ENCODE results near the gene MCF2L.

The MCF2L gene

DNA sequence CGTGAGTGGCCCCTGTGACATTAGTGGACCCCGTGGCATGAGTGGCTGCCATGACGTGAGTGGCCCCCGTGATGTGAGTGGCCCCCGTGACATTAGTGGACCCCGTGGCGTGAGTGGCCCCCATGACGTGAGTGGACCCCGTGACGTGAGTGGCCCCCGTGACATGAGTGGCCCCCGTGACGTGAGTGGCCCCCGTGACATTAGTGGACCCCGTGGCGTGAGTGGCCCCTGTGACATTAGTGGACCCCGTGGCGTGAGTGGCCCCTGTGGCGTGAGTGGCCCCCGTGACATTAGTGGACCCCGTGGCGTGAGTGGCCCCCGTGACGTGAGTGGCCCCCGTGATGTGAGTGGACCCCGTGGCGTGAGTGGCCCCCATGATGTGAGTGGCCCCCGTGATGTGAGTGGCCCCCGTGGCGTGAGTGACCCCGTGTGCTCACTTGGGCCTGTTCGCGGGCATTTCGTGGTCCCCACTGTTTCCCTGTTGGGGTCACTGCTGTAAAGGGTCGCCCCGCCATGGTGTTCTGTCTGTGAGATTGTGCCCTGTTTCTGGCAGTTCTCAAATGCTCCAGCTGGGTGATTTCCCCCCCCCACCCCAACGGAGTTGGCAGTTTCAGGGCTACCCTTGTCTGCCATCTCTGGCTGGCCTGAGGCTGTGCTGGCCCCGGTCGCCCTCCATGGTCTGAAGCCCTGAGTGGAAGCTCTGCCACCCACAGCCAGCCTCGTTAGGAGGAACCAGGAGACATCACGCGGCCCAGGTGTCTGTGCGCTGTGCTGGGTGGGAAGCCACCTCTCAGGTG is 64.2 kb downstream of the MCF2L start:
- DNase-seq (ENCODE audit: low spot score): no peak

- DNase-seq (ENCODE audit: low spot score): peak; percentile 93
These were observed 65.6 kb downstream of the MCF2L start for GRCh38 chr13:113034451-113035212.

- DNase-seq (ENCODE audit: low spot score): no peak
These were observed 66.3 kb downstream of the MCF2L start for GRCh38 chr13:113035213-113035800.

GRCh38 chr13:113036401-113036800 is 67.4 kb downstream of the MCF2L start:
- DNase-seq (ENCODE audit: low spot score): no peak

DNA sequence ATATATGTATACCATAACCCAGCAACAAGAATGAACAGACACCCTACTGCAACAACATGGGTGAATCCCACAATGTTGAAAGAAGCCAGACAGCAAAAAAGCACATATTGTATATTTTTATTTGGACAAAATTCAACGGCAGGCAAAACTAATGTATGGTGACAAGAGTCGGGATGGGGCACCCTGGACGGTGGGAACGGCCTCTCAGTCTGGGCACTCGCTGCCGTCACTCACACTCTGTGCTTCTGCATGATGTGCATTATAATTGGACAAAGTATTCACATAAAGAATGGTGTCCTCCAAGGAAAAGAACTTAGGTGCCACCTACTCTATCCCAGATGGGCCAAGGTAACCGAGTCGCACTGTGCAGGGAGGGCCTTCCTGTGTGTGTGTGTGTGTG is 71.0 kb downstream of the MCF2L start:
- no peak for DNase-seq (ENCODE audit: low spot score)

- no peak for DNase-seq (ENCODE audit: low spot score)
These were observed 71.7 kb downstream of the MCF2L start for GRCh38 chr13:113040597-113041292.

- DNase-seq (ENCODE audit: low spot score): no peak
These were observed 72.3 kb downstream of the MCF2L start for GRCh38 chr13:113041293-113041690.

GRCh38 chr13:113041896-113042295 is 72.9 kb downstream of the MCF2L start:
- DNase-seq (ENCODE audit: low spot score): no peak

DNA sequence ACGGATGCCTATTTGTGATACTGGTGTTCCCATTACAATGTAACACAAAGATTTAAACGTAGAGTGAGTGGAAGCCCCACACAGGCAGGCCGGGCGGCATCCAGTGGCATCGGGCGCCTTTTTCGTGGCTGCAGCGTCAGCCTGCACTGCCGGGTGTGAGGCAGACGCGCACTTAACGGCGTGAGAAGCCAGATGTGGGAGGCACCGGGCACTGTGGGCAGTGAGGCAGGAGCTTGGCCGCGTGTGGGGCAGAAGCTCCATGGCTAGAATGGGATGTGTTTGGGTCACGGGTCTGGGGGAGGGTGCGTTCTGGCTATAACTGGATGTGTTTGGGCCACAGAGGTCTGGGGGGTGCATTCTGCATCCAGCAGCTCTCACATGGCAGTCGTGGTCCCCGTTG is 73.4 kb downstream of the MCF2L start:
- DNase-seq (ENCODE audit: low spot score): no peak

- no peak for DNase-seq (ENCODE audit: low spot score)
These were observed 74.1 kb downstream of the MCF2L start for GRCh38 chr13:113043001-113043630.

DNA sequence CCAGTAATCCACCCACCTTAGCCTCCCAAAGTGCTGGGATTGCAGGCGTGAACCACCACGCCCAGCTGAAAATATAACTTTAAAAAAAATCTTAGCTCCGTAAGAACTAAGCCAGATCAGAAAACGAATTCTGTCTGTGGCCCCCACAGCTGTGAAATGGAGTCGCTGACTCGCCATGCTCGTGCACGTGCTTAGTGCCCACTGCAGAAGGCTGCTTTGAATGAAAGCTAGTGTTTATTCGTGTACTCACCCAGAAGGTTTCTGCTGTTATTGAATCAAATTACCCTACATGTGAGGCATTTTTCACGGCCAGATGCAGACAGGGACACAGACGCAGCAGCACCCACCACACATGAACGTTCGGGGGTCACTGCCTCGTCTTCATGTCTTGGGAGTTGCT is 74.9 kb downstream of the MCF2L start:
- no peak for DNase-seq (ENCODE audit: low spot score)

DNA sequence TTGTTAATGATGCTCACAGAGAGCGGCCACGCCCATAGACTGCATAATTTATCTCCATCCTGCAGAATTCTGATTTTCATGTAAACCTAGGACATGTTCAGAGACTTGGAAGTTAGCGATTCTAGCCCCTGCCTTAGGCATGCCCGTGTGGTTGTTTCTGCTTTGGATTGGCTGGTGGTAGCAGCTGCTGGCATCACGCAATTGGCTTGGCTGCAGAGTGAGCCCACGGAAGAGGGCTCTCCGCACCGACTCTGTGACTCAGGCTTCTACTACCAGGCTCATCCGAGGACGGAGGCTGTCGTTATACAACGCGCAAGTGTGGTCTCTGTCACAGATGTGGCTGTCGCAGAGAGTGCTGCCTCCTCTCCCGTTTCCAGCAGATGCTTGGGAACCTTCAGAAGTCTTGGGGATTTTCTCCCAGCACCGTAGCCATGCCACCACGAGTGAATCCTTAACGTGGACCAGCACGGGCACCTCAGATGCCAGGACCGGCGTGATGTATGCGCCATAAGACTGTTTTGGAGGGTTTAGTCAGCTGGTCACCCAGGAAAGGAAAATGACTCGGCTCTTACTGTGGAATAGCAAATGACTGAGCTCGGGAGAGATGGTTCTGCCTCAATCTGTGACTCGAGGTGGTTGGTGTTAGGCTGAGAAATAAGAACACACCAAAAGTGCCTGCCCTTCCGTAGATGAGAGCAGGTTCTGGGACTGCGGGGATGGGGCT is 75.5 kb downstream of the MCF2L start:
- no peak for DNase-seq (ENCODE audit: low spot score)

DNA sequence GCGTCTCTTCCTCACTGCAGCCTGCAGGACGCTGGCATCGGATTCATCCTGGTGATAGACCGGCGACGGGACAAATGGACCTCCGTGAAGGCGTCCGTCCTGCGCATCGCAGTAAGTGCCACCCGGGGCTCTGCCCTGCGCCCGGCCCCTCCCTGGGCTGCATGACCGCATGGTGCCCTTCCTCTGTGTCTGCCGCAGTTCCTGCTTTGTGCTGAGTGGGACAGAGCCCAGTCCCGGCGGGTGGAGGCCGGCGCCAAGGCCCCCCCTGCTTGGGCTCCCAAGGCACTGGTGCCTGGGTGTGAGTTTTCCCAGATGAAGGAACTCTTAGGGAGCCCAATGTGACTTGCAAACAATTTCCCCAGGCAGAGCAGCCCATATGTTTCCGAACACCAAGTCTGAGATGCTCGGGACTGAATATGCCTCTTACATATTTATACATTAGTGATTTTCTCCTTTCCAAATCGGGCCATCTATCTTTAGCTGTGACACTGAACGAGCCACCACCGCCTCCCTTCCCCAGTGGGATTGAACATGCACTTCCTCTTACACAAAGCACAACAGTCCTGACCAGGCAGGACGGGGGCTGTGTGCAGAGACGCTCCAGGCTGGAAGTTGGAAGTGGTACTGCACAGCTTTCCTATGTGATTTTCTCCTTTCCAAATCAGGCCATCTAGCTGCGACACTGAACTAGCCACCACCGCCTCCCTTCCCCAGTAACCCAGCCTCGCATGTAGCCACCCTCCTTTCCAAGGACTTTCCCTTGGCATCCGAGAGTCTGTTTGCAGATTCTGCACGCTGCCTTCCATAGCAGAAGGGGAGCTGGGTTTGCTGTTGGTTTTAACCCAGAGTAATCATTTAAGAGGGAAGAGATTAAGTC is 76.5 kb downstream of the MCF2L start:
- DNase-seq (ENCODE audit: low spot score): no peak

DNA sequence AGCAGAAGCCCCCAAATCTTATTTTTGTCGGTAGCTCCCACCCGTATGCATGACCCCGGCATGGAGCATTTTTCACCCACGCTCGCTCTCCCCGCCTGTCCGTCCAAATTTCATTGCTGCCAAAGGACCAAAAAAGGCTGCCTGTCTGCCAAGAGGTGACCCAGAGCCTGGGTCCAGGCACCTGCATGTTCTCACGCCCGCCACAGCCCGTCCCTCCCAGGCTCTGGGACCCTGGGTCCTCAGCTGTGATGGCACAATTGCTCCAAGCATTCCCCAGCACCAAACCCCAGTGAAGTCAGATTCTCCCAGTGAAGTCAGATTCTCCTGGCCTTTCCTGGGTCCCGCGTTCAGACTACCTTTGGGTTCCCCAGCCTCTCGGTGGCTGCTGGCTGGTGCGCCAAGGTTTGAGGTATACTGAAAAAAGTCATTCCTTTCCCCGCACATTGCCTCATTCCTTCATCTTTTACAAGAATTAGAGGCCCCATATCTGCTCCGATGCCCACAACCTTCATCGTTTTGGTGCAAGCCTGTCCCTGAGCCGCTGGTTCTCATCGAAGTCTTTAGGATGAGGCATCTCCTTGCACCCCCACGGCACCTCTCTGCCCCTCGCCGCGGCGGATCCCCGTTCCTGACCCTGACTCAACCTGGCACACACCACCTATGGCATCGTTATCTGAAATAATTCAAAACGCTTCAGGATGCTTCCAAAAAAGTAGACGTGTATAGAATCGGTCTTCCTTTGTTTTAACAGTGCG is 77.3 kb downstream of the MCF2L start:
- no peak for DNase-seq (ENCODE audit: low spot score)

- DNase-seq (ENCODE audit: low spot score): no peak
These were observed 77.8 kb downstream of the MCF2L start for GRCh38 chr13:113046883-113047244.

DNA sequence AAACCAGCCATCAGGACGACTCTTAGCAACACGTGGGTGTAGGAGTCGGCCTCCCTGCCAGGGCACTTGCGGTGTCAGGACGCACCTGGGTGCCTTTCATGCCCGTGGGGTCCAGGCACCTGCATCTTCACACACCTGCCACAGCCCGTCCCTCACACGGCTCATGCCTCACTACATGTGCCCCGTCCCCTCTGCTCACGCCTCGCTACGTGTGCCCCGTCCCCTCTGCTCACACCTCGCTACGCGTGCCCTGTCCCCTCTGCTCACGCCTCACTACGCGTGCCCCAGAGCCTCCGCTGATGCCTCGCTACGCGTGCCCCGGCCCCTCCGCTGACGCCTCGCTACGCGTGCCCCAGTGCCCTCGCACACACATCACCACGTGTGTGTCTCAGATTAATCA is 78.6 kb downstream of the MCF2L start:
- no peak for DNase-seq (ENCODE audit: low spot score)

GRCh38 chr13:113048766-113049165 is 79.8 kb downstream of the MCF2L start:
- DNase-seq (ENCODE audit: low spot score): no peak

DNA sequence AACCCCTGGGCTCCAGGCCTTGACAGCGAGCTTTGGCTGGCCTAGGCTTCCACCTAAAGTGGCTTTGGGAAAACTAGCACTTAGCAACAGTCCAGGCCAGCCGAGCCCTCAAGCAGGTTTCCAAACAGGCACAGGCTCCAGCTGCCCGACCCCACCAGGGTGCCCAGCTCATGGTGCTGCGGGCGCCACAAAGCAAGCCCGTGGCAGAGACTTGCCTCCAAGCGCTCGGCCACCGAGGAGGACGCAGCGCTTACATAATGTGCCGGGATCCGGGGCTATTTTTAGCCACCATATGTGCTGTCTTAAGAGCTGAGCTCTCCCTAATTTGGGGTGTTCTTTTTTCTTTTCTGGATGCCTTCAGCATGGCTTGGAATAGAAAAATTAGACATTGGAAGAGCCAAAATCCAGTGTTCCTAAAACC is 80.5 kb downstream of the MCF2L start:
- DNase-seq (ENCODE audit: low spot score): no peak

DNA sequence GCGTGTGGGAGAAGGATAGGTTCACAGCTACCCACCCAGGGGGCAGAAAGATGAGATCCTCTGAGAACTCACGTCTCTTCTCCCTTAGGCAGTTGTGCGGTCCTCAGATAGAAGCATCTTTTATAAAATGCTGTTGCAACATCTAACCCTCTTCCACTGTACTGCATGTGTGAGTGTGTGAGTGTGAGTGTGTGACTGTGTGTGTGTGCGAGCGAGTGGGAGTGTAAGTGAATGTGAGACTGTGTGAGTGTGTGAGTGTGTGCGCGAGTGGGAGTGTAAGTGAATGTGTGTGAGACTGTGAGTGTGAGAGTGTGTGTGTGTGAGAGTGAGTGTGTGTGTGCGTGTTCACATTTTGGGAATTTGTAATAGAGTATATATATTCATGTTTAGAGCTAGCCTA is 81.0 kb downstream of the MCF2L start:
- no peak for DNase-seq (ENCODE audit: low spot score)
